Lower leg skin (tissue), 4 donors: ENCODE results near the gene PPP1R9B. TPM values are rescaled to one million over a fixed set of nuclear protein-coding genes. Genes with fewer than 3 reads are reported as not detected.

Experiments used
- DNase-seq, 2 donors: peaks; one replicate each; pipeline ENCODE4 v3.0.0-alpha.2; 2019; ENCODE audit warnings: low spot score in 2 of 2
- H3K4me3 ChIP-seq: fragments of 200-600 bp; sonication (generic); 2 replicates; pipeline ENCODE4 v1.5.1; 2017; ENCODE audit warnings: mild to moderate bottlenecking, low read depth; ENCODE audit not compliant: poor library complexity, severe bottlenecking
- POLR2A ChIP-seq, 2 donors: fragments of 450-650 bp; IDR thresholded peaks; one replicate each; pipeline ENCODE4 v1.6.1; 2016 to 2017; ENCODE audit warnings: antibody characterized with exemption in 2 of 2, mild to moderate bottlenecking in 1 of 2, moderate library complexity in 1 of 2
- WGBS, 2 donors: methylation state at CpG; one replicate each; pipeline ENCODE4 v1.1.5; 2018; 5-methylcytosine and 5-hydroxymethylcytosine counted together
- intact Hi-C: fragments of 100-400 bp; cut with DNase I; formaldehyde crosslinking; loops from one replicate; pipeline ENCODE4 v1.15.0; 2023; ENCODE audit warnings: low total_unique reads
- total RNA-seq, 4 donors: library from RNA; depleted of rRNA; stranded (reverse); fragments of >200 nt; gene quantifications; one replicate each; pipeline ENCODE4 v1.1.0, GENCODE V29; 2016
- TF ChIP-seq, protein P1 (sequence below), 3 donors: fragments of 450-650 bp; IDR thresholded peaks; one replicate each; pipeline ENCODE4 v1.5.1; 2016; ENCODE audit warnings: antibody characterized with exemption in 3 of 3, mild to moderate bottlenecking in 3 of 3, moderate library complexity in 2 of 3

The PPP1R9B gene
- total RNA-seq, 4 donors from 2014 or later = 20.7 to 31.9 (median 29.5) TPM

DNA sequence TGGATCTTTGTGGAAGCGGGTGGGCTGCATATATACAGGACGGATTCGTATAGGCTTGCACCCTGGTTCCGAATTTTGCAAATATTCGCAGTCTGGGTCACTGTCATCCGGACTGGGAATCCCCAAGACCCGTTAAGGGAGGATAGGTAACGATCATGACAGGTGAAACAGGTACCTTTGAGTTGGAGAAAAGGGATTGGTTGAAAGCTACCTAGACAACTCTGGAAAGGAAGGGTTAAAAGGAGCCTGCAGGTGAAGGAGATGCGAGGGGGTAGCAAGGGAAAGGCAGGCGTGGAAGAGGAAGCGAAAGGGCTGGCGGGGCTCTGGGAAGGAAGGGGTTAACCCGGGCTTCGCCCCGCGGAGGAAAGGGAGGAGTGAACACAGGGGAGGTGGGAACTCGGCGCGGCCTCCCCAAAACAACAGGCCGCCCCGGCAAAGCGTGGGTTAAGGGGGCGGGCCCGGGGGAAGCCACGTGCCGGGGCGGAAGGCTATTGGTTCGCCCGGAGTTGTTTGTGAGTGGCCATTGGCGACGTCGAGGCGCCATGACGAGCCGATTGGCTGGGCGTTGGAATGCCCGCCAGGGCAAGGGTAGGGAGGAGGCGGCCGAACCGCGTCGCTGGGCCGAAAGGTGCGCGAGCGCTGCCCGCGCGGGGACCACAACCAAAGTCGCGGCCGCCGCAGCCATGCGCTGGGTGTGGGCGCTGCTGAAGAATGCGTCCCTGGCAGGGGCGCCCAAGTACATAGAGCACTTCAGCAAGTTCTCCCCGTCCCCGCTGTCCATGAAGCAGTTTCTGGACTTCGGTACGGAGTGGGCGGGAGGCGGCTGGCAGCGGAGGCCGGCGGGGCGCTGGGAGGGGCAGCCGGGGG is 55.5 kb downstream of the PPP1R9B start, which contains the start of gene PDK2:
TSS of gene PDK2 (plus strand) at position 599 of the 867 bp plus-strand sequence. CDS start at position 684, 85 bp downstream.
- TF ChIP-seq, protein P1, sequence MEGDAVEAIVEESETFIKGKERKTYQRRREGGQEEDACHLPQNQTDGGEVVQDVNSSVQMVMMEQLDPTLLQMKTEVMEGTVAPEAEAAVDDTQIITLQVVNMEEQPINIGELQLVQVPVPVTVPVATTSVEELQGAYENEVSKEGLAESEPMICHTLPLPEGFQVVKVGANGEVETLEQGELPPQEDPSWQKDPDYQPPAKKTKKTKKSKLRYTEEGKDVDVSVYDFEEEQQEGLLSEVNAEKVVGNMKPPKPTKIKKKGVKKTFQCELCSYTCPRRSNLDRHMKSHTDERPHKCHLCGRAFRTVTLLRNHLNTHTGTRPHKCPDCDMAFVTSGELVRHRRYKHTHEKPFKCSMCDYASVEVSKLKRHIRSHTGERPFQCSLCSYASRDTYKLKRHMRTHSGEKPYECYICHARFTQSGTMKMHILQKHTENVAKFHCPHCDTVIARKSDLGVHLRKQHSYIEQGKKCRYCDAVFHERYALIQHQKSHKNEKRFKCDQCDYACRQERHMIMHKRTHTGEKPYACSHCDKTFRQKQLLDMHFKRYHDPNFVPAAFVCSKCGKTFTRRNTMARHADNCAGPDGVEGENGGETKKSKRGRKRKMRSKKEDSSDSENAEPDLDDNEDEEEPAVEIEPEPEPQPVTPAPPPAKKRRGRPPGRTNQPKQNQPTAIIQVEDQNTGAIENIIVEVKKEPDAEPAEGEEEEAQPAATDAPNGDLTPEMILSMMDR (IDR thresholded peaks at IDR 0.05) = no peak
- TF ChIP-seq POLR2A (IDR thresholded peaks at IDR 0.05) = no peak
- peak; percentile 97 to 99 for DNase-seq
- intact Hi-C loops = no loop called here
- WGBS, 2 donors = 0% methylated on average over 53 to 68 of the region's 68 CpGs
- H3K4me3 ChIP-seq = peak within 1 kb of the TSS; percentile 91

DNA sequence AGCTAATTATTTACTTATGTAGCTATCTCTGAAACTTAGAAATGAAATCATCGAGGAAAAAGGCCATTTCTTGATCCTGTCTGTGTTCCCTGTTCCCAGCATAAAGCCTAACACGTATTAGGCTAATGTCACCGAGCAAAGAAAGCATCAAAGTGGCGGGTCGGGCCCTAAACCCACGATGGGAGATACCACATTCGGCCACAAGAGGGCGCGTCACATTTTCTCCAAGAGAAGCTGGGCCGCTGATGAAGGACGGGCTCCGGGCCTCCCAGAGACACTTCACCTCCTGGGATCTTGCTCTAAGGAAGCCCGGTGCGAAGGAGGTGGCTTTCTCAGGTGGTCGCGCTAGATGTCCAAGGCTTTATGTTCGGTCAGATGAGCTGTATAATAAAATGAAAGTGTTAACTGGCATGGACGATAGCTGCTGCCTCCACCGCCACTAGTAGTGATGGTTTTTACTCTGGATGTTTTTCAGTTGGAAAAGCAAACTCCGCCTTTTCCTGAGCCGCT is 56.2 kb downstream of the PPP1R9B start:
- DNase-seq = peak; percentile 91 to 98
- H3K4me3 ChIP-seq = peak overlapping the region; percentile 24
- 1 to 2% methylated on average over 21 of the region's 21 CpGs for WGBS, 2 donors
- intact Hi-C loops = no loop called here
- no peak for TF ChIP-seq POLR2A (IDR thresholded peaks at IDR 0.05)
- TF ChIP-seq, protein P1 (IDR thresholded peaks at IDR 0.05) = peak in 2 of 3 donors; percentile 25 to 84

DNA sequence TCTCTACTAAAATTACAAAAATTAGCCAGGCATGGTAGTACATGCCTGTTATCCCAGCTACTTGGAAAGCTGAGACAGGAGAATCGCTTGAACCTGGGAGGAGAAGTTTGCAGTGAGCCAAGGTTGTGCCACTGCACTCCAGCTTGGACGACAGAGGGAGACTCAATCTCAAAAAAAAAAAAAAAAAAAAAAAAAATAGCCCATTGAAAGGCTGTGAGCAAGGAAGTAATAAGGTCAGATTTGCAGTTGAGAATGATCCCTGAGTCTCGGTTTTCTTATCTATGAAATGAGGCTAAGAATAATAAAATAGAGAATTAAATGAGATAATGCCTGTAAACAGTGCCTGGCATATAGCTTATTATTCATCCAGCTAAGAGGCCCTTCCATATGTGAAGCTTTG is 56.7 kb downstream of the PPP1R9B start:
- no peak overlapping the region for H3K4me3 ChIP-seq
- intact Hi-C loops = no loop called here
- 15 to 23% methylated on average over 3 of the region's 3 CpGs for WGBS, 2 donors

DNA sequence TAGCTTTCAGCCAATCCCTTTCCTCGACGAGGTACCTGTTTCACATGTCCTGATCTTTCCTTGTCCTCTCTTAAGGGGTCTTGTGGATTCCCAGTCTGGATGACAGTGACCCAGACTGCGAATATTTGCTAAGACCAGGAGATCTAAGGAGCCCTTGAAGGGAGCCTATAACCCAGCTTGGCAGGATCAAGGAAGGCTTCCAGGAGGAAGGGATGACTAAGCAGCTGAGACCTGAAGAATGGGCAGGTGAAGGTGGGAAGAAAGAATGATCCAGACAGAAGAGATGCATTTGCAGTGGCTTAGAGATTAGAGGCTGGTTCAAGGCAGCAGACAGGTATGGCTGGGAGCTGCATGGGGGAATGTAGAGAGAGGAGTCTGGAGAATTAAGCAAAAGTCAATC is 57.2 kb downstream of the PPP1R9B start:
- intact Hi-C loops = no loop called here
- WGBS, 2 donors = 91 to 94% methylated on average over 3 of the region's 3 CpGs

More for the DNA sequence above, 56.7 kb downstream of the PPP1R9B start:
- no peak for TF ChIP-seq POLR2A (IDR thresholded peaks at IDR 0.05)
- TF ChIP-seq, protein P1 (IDR thresholded peaks at IDR 0.05) = no peak
- DNase-seq = no peak

DNA sequence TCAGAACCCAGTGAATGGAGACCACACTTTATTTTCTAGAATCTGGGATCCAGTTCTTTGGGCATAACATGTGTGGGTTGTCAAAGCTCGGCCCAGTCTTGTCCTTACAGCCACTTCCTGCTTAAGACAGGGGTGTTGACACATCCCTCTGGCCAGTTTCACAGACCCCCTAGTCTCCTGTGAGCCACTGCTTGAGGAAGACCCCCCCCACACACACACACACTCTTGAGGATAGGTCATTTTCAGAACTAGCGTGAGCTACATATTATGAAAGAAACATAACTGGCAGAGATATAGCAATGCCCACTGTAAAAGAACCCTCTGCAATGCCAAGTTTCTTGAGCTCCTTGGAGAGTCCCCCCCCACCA is 58.6 kb downstream of the PPP1R9B start:
- 79 to 80% methylated on average over 2 of the region's 2 CpGs for WGBS, 2 donors
- TF ChIP-seq, protein P1 (IDR thresholded peaks at IDR 0.05) = no peak
- no peak for TF ChIP-seq POLR2A (IDR thresholded peaks at IDR 0.05)
- intact Hi-C loops = no loop called here
- no peak overlapping the region for H3K4me3 ChIP-seq
- no peak for DNase-seq

More for the DNA sequence above, 57.2 kb downstream of the PPP1R9B start:
- TF ChIP-seq, protein P1 (IDR thresholded peaks at IDR 0.05) = no peak
- TF ChIP-seq POLR2A (IDR thresholded peaks at IDR 0.05) = no peak
- no peak for DNase-seq
- H3K4me3 ChIP-seq = no peak overlapping the region
